Measurements from ENCODE around the gene DNAH7. TPM values are rescaled to one million over a fixed set of nuclear protein-coding genes. Genes with fewer than 3 reads are reported as not detected.

DNAH7 gene
- total and polyA plus RNA-seq, 2 of the 13 experiments (the other 11 are each of a cell fraction or from before 2014, with no cell fraction given), result 0.09 TPM; not detected in 1

GRCh38 chr2:196117214-196117705 lies 48.6 kb upstream of the DNAH7 start:
- Histone ChIP-seq H3K4me1 (ENCODE audit: insufficient read depth, low read length) (peaks cover 6% of the 10 kb centered on the region; the same call in 1 of the 2 replicates), H3K79me2 (ENCODE audit: insufficient read depth, low read length) (no peaks in the 10 kb centered on the region), H3K4me2 (ENCODE audit: low read depth, low read length) (no peak overlapping the region), H3K36me3 (replicated peaks in 1 of 2; ENCODE audit: control insufficient read depth in 1 of 2, insufficient read depth in 2 of 2, low read length in 2 of 2) (no peaks in the 10 kb centered on the region), H4K20me1 (ENCODE audit: insufficient read depth, low read length) (no peaks in the 10 kb centered on the region), H3K9me3 (ENCODE audit: low read length) (no peaks in the 10 kb centered on the region), H3K9ac (ENCODE audit: insufficient read depth, low read depth, low read length) (no peak overlapping the region), H3K27ac (ENCODE audit: extremely low read length, insufficient read depth, low read length) (no peak overlapping the region), H2AFZ (ENCODE audit: low read length) (no peak overlapping the region), H3K4me3 (replicated peaks in 1 of 3; ENCODE audit: insufficient read depth in 1 of 3, low read depth in 2 of 3, low read length in 3 of 3) (no peak overlapping the region), H3K27me3 (ENCODE audit: control insufficient read depth in 1 of 2, insufficient read depth in 2 of 2, low read length in 2 of 2) (peaks cover 0 to 7% of the 10 kb centered on the region in 2 experiments; a peak in 1 of 5 replicates)
- TF ChIP-seq JDP2 (CRISPR knock-in tag; IDR thresholded peaks at IDR 0.05; ENCODE audit: borderline replicate concordance) (no peak), NFRKB (IDR thresholded peaks at IDR 0.05) (no peak), REST (IDR thresholded peaks at IDR 0.05; ENCODE audit: borderline replicate concordance in 1 of 2, low read depth in 1 of 2, low read length in 2 of 2) (no peak), CCDC6 (CRISPR knock-in tag; IDR thresholded peaks at IDR 0.05) (no peak), ZSCAN12 (CRISPR knock-in tag; IDR thresholded peaks at IDR 0.05) (no peak), ZNF3 (CRISPR knock-in tag; IDR thresholded peaks at IDR 0.05) (no peak), ZNF780A (CRISPR knock-in tag; IDR thresholded peaks at IDR 0.05) (no peak), DMAP1 (CRISPR knock-in tag; IDR thresholded peaks at IDR 0.05) (no peak), NFKBIZ (CRISPR knock-in tag; IDR thresholded peaks at IDR 0.05) (no peak), SNAI1 (CRISPR knock-in tag; IDR thresholded peaks at IDR 0.05; ENCODE audit: borderline replicate concordance) (no peak), ZBTB4 (CRISPR knock-in tag; IDR thresholded peaks at IDR 0.05; ENCODE audit: borderline replicate concordance) (no peak)
- POLR2A ChIA-PET, result no interaction called here
- WGBS (ENCODE audit: low lambda C conversion rate), result 12% methylated on average over 4 of the region's 4 CpGs
- in situ Hi-C loops (cut with HindIII; ENCODE audit: extremely low pct_ligation_motif_present, low pct_unique_long_range_greater_than_20kb) (no loop called here), intact Hi-C loops (cut with micrococcal nuclease; ENCODE audit: unreplicated experiment) (no loop called here)
- no peak for ATAC-seq
- CTCF ChIA-PET (ENCODE audit: low intra/inter-chr PET ratio, low total read pairs), result no interaction called here
- no peak for FAIRE-seq
- DNase-seq (ENCODE audit: low spot score), result no peak
- no TSS peak for BruUV-seq (replicated peaks)

Measured in HepG2 (cell line).